Measurements from ENCODE around the gene C1R. TPM values are rescaled to one million over a fixed set of nuclear protein-coding genes. Genes with fewer than 3 reads are reported as not detected.
"Not testable (repeated sequence)": the region's sequence is repeated elsewhere in the genome, so short reads cannot be mapped to it uniquely, and the experiment has no call there.

Gene C1R
- total RNA-seq, 1 donor from 2014 or later: 76.2 TPM

DNA sequence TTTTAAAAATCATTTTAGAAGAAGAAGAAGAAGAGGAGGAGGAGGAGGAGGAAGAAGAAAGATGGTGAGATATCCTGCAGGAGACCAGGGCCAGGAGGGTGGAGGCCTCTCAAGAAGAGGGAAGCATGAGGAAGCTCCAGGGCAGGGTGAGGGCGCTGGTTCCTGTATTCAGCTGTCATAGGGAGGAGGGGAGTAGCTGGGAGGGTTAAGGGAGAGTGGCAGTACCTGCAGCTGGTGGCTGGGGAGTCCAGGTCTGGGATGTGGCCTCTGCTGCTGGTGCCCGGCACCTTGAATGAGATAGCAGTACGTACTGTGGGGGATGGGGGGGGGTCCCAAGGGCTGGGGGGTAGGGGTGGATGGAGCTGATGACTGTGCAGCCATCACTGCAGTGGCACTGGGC is 26.6 kb upstream of the C1R start:
- no peak for ATAC-seq

DNA sequence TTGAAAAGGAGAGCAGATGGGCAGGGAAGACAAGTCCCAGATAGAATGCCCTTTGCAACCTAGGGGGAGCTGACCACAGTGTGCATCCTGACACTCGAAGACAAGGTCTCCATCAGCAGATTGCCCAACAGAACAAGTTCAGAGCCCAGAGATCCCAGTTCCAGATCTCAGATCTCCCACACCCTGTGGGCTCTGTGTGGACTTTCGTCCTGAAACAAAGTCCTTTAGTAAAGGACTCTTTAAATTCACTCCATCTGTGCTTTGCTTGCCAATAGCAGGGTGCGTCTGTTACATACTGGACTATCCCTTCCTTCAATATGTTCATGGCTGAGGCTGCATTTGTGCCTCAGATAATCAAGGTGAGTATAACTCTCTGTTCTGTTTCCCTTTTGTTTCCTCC is 25.4 kb upstream of the C1R start:
- no peak for ATAC-seq

DNA sequence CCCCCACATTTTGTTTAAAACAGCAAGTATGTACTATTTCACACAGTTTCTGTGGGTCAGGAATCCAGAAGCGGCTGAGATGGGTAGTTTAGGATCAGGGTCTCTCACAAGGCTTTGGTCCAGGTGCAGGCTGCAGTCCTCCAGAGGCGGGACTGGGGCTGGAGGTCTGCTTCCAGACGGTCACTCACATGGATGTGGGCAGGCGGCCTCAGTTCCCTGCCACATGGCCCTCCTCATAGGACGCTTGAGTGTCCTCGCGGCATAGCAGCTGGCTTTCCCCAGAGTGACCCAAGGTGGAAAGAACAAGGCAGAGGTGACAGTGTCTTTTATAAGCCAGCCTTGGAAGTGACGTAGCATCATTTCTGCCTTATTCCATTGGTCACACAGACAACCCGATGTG is 24.7 kb upstream of the C1R start:
- no peak for ATAC-seq

DNA sequence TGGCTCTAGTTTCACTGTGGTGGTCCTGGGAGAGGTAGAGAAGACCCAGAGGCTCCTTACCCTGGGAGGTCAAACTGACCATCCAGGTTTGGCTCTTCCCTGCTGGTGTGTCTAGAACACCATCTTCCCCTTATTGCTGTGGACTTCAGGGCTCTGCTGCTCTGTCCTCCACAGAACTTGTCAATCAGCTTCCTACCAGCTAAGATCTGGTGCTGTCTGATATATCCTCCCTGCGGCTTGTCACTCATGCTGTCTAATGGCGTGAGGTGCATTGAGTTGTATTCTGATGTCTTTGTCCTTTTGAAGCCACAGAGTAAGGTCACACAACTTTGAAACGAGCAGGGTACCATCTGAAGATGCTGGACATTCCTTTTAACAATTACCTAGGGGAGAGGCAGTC is 24.0 kb upstream of the C1R start:
- no peak for ATAC-seq

- no peak for ATAC-seq
Observed at GRCh38 chr12:7114851-7115250, 22.6 kb upstream of the C1R start.

DNA sequence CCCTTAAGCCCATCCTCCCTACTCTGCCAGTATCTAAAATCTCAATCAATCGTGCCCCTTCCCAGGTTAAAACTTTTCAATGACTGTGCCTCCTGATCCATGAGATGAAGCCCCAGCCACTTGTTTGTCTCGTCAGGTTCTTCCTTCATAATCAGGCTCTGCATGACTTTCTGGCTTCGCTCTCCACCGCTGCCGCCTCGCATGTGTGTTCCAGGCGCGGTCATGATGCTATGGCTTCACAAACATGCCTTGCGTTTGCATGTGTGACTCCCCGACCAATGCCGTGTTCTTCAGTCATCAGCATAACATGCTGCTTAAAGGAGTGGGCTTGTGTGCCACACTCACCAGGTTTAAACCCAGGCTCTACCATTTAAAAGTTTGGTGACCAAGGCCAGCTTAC is 21.8 kb upstream of the C1R start:
- no peak for ATAC-seq

- ATAC-seq: peak; percentile 6
Observed at GRCh38 chr12:7113389-7113871, 21.2 kb upstream of the C1R start.

DNA sequence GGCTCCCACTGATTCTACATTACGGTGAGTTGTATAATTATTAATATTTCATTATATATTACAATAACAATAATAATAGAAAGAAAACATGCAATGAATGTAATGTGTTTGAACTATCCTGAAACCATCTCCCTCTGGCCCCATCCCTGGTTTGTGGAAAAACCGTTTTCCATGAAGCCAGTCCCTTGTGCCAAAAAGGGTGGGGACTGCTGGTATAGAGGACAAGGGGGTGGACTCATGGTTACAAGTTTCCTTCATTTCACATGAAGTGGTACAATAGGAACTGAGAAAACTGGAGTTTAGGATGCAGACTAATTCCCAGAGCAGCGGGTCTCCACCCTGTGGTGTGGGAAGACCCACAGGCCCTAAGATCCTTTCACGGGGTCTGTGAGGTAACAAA is 19.8 kb upstream of the C1R start:
- no peak for ATAC-seq

DNA sequence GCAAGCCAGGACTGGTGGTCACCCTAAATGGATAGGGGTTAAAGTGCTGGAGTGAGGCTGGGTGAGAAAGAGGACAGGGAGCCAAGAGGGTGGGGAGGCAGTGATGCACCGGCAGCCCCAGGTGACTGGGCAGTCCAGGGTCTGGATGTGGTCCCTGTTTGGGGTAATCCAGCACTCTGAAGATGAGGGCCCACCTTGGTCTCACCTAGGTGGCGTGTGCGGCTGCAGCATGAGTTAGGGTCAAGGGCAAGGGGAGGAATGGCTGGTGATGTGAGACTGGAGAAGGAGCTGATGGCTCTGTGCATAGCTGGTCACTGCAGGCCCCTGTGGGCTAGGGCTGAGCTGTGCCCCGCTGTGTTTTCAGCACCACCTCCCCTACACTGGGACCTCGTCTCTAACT is 18.4 kb upstream of the C1R start:
- no peak for ATAC-seq

DNA sequence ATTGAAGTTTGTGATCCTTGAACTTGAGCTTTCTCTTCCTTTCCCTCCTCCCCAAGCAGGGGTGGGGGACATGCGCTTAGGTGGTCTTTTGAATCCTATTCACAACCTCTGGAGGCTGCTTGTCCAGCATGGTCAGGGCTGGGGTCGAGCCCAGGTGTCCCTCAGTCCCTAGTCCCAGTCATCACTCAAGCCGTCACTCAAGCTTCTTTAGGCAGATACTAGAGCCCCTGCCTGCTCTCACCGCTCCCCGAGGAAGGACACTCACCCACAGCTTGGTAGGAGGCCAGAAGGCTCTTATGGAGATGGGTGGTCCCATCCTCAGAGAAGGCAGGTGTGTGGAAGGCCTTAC is 17.3 kb upstream of the C1R start:
- ATAC-seq: no peak

DNA sequence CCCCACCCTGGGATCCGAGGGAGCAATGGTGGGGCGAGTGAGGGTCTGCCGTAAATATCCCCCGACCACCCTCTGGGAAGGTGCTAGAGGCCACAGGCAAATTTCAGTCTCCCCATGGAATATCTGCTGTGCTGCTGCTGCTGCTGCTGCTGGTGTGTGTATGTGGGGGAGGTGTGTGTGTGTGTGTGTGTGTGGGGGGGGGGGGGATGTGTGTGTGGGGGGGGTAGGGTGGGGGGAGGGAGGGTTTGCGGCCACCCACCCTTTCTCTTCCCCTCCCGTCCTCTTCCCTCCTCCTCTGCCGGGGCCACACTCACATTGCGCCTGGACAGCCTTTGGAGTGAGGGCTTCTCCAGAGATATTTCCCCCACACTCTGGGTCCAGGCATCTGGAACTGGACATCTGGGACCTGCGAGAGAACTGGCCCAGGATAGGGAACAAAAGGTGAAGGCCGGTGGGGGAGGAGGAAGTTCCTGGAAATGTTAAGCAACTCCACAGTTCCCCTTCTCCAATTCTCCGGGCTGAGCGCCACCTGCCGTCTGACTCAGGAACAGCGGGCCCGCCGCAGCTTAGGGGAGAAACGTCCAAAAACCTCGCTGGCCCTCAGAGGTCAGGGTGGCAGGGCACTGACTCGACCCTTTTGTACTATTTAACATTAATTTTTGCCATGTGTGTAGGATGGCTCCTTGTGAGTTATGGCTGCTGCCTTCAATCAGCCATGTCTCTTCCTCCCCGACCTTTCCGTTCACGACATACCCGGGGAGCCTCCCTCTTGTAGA is 16.7 kb upstream of the C1R start, which contains the start of gene C1RL:
Gene C1RL (minus strand): TSS at position 419 of the 776 bp plus-strand sequence. CDS start 34 bp downstream, at position 385.
- ATAC-seq: peak; percentile 79

DNA sequence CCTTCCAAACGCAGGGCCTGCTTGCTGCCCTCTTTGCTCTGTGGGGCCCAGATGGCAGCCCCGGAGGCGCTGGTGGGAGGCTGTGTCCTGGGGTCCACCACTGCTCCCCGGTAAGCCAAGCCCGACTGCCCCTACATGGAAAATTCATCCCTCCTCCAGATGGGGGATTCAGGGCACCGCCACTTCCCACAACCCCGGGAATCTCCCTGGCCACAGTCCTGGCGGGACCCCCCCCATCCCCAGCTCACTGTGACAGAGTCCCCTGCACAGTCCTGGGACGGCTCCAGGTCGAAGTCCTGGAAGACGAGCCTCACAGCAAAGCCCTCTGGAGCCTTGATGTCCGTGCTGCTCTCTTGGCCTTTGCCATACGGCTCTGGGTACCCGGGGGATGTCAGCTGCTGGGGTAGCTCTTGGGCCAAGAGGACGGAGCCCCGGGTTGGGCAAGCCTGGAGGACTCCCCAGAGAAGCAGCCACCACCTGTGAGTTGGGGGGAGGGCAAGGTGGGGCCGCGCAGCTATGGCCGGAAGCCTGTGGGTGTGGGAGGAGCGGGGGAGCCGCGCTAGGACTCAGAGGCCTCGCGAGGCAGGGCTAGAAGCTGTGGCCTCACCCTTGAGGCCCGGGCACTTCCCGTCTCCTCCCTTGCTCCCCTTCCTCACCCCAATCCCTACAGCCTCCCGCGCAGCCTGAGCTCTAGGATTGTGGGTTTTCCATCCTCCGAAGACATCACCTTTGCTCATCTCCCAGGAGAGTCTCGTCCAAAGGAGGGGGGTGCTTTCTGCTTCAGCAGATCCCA is 16.0 kb upstream of the C1R start:
- peak; percentile 93 for ATAC-seq

DNA sequence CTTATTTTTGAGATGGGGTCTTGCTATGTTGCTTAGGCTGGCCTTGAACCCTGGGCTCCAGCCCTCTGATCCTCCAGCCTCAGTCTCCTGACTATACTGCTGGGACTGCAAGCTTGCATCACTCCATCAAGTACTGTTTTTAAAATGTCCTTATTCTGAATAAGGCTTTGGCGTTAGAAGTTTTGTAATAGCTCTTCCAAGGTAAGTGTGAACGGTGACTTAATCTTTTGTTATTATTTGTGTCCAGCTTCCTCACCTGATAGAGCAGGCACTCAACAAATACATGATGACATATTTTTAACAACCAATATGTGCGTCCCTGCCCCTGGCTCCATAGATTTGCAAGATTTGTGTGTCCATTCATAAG is 15.4 kb upstream of the C1R start:
- ATAC-seq: peak; percentile 2

GRCh38 chr12:7107181-7107580 is 14.9 kb upstream of the C1R start:
- ATAC-seq: not testable (repeated sequence)

DNA sequence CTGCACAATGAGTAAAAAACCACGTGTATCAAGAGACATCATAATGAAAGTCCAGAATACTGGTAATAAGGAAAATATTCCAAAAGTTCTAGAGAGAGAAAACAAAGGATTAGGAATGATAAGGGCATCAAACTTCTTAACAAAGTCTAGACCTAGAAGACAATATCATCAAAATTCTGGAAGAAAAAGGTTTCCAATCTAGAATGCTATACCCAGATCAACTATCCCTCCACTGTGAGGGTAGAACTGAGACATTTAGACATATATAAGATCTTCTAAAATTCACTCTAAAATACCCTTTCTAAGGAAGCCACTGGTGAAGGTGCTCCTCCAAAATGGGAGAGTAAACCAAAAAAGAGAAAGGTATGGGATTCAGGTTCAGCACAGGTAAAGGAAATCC is 13.8 kb upstream of the C1R start:
- ATAC-seq: no peak

GRCh38 chr12:7103837-7104584 is 11.8 kb upstream of the C1R start:
- ATAC-seq: no peak

GRCh38 chr12:7102582-7102981 is 10.3 kb upstream of the C1R start:
- no peak for ATAC-seq

- no peak for ATAC-seq
Observed at GRCh38 chr12:7101694-7102131, 9.5 kb upstream of the C1R start.

DNA sequence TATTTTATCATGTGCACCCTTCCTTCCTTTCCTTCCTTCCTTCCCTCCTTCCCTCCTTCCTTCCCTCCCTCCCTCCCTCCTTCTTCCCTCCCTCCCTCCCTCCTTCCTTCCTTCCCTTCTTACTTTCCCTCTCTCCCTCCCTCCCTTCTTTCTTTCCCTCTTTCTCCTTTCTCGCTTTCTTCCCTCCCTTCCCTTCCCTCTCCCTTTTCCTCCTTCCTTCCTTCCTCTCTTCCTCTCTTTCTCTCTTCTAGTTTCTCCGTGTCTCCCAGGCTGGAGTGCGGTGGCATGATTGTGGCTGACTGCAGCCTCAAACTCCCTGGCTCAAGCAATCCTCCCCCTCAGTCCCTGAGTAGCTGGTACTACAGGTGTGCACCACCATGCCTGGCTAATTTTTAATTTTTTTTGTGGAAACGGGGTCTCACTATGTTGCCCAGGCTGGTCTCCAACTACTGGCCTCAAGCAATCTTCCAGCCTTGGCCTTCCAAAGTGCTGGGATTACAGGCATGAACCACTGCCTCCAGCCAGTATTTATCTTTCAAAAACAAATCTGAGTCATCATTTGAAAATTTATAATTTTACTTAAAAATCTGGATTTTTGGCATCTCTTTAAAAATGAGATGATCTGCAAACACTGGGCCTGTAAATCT is 8.9 kb upstream of the C1R start:
- ATAC-seq: no peak

DNA sequence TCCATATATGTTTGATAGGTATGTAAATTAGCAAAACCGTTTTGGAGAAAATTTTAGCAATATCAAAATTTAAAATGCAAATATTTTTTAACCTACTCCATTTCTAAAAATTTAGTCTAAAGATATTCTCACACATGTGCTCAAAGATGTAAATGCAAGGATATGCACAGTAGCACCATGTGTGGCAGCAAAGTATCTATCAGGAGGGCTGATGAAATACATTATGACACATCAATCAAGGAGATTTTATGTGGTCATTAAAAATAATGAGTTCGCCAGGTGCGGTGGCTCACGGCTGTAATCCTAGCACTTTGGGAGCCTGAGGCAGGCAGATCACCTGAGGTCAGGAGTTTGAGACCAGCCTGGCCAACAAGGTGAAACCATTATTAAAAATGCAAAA is 8.0 kb upstream of the C1R start:
- no peak for ATAC-seq

DNA sequence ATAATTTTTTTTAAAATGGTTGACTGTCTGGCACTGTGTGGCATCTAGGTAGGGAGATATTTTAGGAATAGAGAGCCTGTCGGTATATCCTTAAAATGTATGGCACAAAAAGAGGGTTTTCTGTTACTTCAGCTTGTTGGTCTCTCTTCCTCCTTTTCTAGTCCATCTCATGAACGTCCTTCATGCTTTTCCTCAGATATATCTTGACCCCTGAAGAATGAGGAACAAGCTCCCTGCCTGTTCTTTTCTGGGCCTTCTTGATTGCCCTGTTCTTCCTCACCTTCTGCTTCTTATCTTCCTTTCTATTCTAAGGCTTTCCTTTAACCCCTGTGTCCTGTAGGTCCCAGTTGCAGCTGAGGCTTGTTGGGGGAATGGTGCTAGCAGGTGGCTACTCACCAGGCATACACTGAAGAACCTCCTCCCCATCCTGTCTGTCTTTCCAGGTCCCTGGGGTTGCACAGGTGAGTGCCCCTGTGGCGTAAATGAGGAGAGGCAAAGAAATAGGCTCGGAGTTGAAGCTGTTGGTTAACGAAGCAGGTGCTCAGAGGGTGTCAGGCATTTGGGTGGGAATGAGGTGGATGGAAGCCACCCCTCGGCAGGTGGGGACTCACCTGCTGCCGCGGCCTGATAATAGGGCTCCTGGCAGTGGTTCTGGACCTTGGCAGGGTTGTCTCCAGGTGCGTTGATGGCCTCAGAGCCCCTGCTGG is 7.2 kb upstream of the C1R start:
- ATAC-seq: no peak

DNA sequence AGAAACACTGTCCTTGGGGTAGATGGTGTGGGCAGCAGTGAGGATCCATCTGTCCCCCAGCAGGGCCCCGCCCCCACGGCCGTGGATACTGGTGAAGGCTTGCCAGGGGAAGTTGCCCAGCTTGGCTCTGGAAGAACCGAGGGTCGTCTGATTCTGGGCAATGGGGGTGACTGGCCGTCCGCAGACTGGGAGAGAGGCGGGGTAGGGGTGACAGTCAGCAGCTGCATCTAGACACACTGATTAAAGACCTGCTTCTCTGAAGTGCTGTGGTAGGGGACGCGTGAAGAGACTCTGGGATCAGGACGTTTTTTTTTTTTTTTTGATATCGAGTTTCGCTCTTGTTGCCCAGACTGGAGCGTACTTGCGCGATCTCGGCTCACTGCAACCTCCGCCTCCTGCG is 4.7 kb upstream of the C1R start:
- no peak for ATAC-seq

Data from esophagus mucosa (tissue), 1 donor.